Endothelial cell of umbilical vein (primary cell): ENCODE measurements around the gene ZFPM1. TPM values are rescaled to one million over a fixed set of nuclear protein-coding genes. Genes with fewer than 3 reads are reported as not detected.

Experiments
- BruUV-seq: library from RNA; stranded (reverse); fragments of 400-500 nt; replicated peaks from 2 replicates; lab custom pipeline; 2021; lab: Mats Ljungman, UMichigan
- CTCF ChIA-PET: fragments of 300-600, 350-600 bp; sonication (Branson Sonifier 250); formaldehyde crosslinking; loops from one replicate; lab custom pipeline; 2021; ENCODE audit warnings: antibody characterized with exemption, inconsistent platforms; lab: Charles Lee
- POLR2A ChIA-PET: fragments of 300-600, 350-600 bp; sonication (Branson Sonifier 250); formaldehyde crosslinking; loops from one replicate; lab custom pipeline; 2021; ENCODE audit warnings: antibody characterized with exemption, inconsistent platforms; lab: Charles Lee
- DNase-seq: peaks from one replicate; pipeline ENCODE4 v3.0.0-alpha.2; 2011; ENCODE audit warnings: low read depth, low spot score
- FAIRE-seq: peaks from 2 replicates; lab custom pipeline; 2011; peaks lifted over from hg19 to GRCh38; lab: Jason Lieb, UNC
- H2AFZ ChIP-seq: 2 replicates; pipeline ENCODE4 v1.6.0; 2012; ENCODE audit warnings: low read depth, low read length, control low read depth, inconsistent platforms
- H3K27ac ChIP-seq: 2 replicates; pipeline ENCODE4 v1.5.1; 2011; ENCODE audit warnings: low read depth, mild to moderate bottlenecking, control low read depth, low read length, moderate library complexity; ENCODE audit not compliant: insufficient read depth
- H3K27me3 ChIP-seq, 2 experiments: 2 replicates each; pipeline versions ENCODE4 v1.6.0 to v1.6.1; 2011; ENCODE audit warnings: low read length in 2 of 2, mixed read lengths in 1 of 2; ENCODE audit not compliant: control insufficient read depth in 2 of 2, insufficient read depth in 2 of 2
- H3K36me3 ChIP-seq, 2 experiments: 2 replicates in 1 of 2; 3 replicates in 1 of 2; pipeline ENCODE4 v1.5.1; 2011; ENCODE audit warnings: low read length in 2 of 2, mild to moderate bottlenecking in 1 of 2, moderate library complexity in 1 of 2; ENCODE audit not compliant: control insufficient read depth in 2 of 2, insufficient read depth in 2 of 2; ENCODE audit errors: extremely low read depth in 1 of 2
- H3K4me1 ChIP-seq: 3 replicates; pipeline ENCODE4 v1.5.1; 2011; ENCODE audit warnings: mild to moderate bottlenecking, low read length; ENCODE audit not compliant: control insufficient read depth, insufficient read depth; ENCODE audit errors: extremely low read depth
- H3K4me2 ChIP-seq: 2 replicates; pipeline ENCODE4 v1.6.1; 2011; ENCODE audit warnings: low read length, control low read depth, mixed read lengths; ENCODE audit not compliant: insufficient read depth
- H3K4me3 ChIP-seq, 3 experiments: fragments of 200-600 bp in 1 of 3; sonication (generic), shearing (Covaris generic) in 1 of 3; replicated peaks in 1 of 3; 2 replicates each; pipeline ENCODE4 v1.5.1; 2011 to 2016; ENCODE audit warnings: control low read depth in 3 of 3, low read length in 3 of 3, mild to moderate bottlenecking in 2 of 3, inconsistent platforms in 1 of 3, low read depth in 1 of 3, moderate library complexity in 1 of 3; ENCODE audit not compliant: insufficient read depth in 1 of 3
- H3K79me2 ChIP-seq: 2 replicates; pipeline ENCODE4 v1.6.0; 2012; ENCODE audit warnings: low read length, inconsistent platforms; ENCODE audit not compliant: control insufficient read depth, insufficient read depth
- H3K9ac ChIP-seq: replicated peaks from 2 replicates; pipeline ENCODE3; 2011; ENCODE audit warnings: low read length, control low read depth; ENCODE audit not compliant: insufficient read depth; ENCODE audit errors: extremely low read depth
- H3K9me1 ChIP-seq: replicated peaks from 3 replicates; pipeline ENCODE4 v1.6.0; 2011; ENCODE audit warnings: mild to moderate bottlenecking, low read length; ENCODE audit not compliant: control insufficient read depth, insufficient read depth; ENCODE audit errors: extremely low read depth
- H3K9me3 ChIP-seq: replicated peaks from 2 replicates; pipeline ENCODE4 v1.5.1; 2012; ENCODE audit warnings: low read length, inconsistent platforms; ENCODE audit not compliant: control insufficient read depth, insufficient read depth
- H4K20me1 ChIP-seq: replicated peaks from 2 replicates; pipeline ENCODE3; 2011; ENCODE audit warnings: mild to moderate bottlenecking, low read length; ENCODE audit not compliant: control insufficient read depth, insufficient read depth; ENCODE audit errors: extremely low read depth
- CTCF ChIP-seq, 2 donors: IDR thresholded peaks; 1 replicate in 1 of 2; 2 replicates in 1 of 2; pipeline ENCODE4 v1.5.1; 2011; ENCODE audit warnings: low read length in 2 of 2, mild to moderate bottlenecking in 2 of 2, moderate library complexity in 2 of 2, control low read depth in 1 of 2, inconsistent platforms in 1 of 2, low read depth in 1 of 2; ENCODE audit not compliant: insufficient read depth in 1 of 2; ENCODE audit errors: extremely low read depth in 1 of 2
- EZH2 ChIP-seq: IDR thresholded peaks from 2 replicates; pipeline ENCODE4 v1.6.1; 2012; ENCODE audit warnings: borderline replicate concordance, low read depth, mild to moderate bottlenecking, moderate library complexity, low read length, inconsistent platforms; ENCODE audit not compliant: severe bottlenecking
- FOS ChIP-seq: IDR thresholded peaks from 2 replicates; pipeline ENCODE4 v1.6.1; 2011; ENCODE audit warnings: mild to moderate bottlenecking, low read length, moderate library complexity, borderline replicate concordance; ENCODE audit not compliant: insufficient read depth
- GATA2 ChIP-seq: IDR thresholded peaks from 2 replicates; pipeline ENCODE4 v1.7.0; 2011; ENCODE audit warnings: low read depth, mild to moderate bottlenecking, moderate library complexity, mixed read lengths, low read length; ENCODE audit not compliant: insufficient read length, insufficient read depth
- JUN ChIP-seq: IDR thresholded peaks from 2 replicates; pipeline ENCODE4 v1.6.1; 2011; ENCODE audit warnings: borderline replicate concordance, low read depth; ENCODE audit not compliant: insufficient read length, insufficient read depth
- MAX ChIP-seq: IDR thresholded peaks from 2 replicates; pipeline ENCODE4 v1.6.1; 2011; ENCODE audit not compliant: insufficient read depth, insufficient read length
- MYC ChIP-seq: IDR thresholded peaks from one replicate; pipeline ENCODE4 v1.6.1; 2011; ENCODE audit warnings: mild to moderate bottlenecking, low read depth, low read length
- POLR2A ChIP-seq: IDR thresholded peaks from 2 replicates; pipeline ENCODE4 v1.6.1; 2012; ENCODE audit warnings: low read depth, mild to moderate bottlenecking, control low read depth, low read length
- POLR2AphosphoS5 ChIP-seq: IDR thresholded peaks from 2 replicates; pipeline ENCODE4 v1.6.1; 2012; ENCODE audit warnings: low read depth, mild to moderate bottlenecking, control low read depth, low read length, moderate library complexity; ENCODE audit not compliant: insufficient read depth
- dilution Hi-C: fragments of 300-500 bp; cut with MboI; formaldehyde crosslinking; loops from one replicate; pipeline ENCODE4 v1.15.0; 2019; ENCODE audit warnings: low sequenced_read_pairs; ENCODE audit not compliant: extremely low pct_ligation_motif_present
- intact Hi-C: fragments of 100-400 bp; cut with micrococcal nuclease; formaldehyde crosslinking; loops from one replicate; pipeline ENCODE4 v1.10.0; 2022
- polyA plus RNA-seq, 4 experiments: library from polyadenylated mRNA; depleted of rRNA in 3 of 4; stranded (reverse) in 3 of 4; unstranded in 1 of 4; fragments of >200 nt; gene quantifications; 2 replicates each; pipeline versions ENCODE4 v1.2.1 to v1.2.3, GENCODE V29; 2011 to 2012; ENCODE audit warnings: missing spikeins in 1 of 4
- total RNA-seq: library from RNA; stranded (reverse); gene quantifications from 2 replicates; pipeline ENCODE4 v1.2.3, GENCODE V29; 2021

ZFPM1 gene
- total and polyA plus RNA-seq, 2 donors (not counting 3 experiments of a cell fraction or from before 2014, with no cell fraction given), result 0.37 to 7.5 TPM

DNA sequence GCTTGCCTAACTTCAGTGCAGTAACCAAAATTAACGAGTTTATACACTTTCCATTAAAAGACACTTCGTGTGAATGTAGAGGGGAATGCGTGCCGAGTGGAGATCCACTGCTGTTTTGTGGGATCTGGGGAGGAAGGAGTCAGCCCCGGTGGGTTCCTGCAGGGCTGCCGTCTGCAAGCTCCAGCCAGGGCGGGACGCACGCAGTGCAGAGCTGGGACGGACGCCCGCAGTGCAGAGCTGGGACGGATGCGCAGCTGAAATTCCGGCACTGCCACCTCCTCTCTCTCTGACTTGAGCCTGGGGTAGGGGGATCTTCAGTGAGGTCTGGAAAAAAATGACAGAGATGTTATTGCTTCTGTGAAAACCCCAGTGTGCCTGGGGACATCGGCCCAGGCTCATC is 100.7 kb downstream of the ZFPM1 start:
- H3K4me2 ChIP-seq, result no peak overlapping the region

GRCh38 chr16:88554711-88555264 is 101.7 kb downstream of the ZFPM1 start:
- H3K27ac ChIP-seq, result no peak overlapping the region
- H3K4me3 ChIP-seq, result no peak overlapping the region
- dilution Hi-C loops, result no loop called here
- no TSS peak for BruUV-seq
- DNase-seq (no peak), FAIRE-seq (no peak)
- TF ChIP-seq GATA2, result no peak
- no peak for TF ChIP-seq MYC
- no peak for TF ChIP-seq POLR2A
- no peak for TF ChIP-seq EZH2
- no peak for TF ChIP-seq JUN
- TF ChIP-seq FOS, result no peak
- TF ChIP-seq CTCF (IDR thresholded peaks at IDR 0.05; ENCODE audit: extremely low read depth in 1 of 2, insufficient read depth in 1 of 2, low read depth in 1 of 2, low read length in 2 of 2), result no peak
- TF ChIP-seq MAX, result no peak
- no peak for TF ChIP-seq POLR2AphosphoS5
- H3K9me1 ChIP-seq, result no peaks in the 10 kb centered on the region
- POLR2A ChIA-PET, result no interaction called here
- no peak overlapping the region for H2AFZ ChIP-seq
- no peaks in the 10 kb centered on the region for H3K4me1 ChIP-seq
- no peak overlapping the region for H3K9ac ChIP-seq
- H3K79me2 ChIP-seq, result no peaks in the 10 kb centered on the region
- H3K36me3 ChIP-seq, result no peaks in the 10 kb centered on the region
- peaks cover 0 to 4% of the 10 kb centered on the region in 2 experiments for H3K27me3 ChIP-seq
- CTCF ChIA-PET, result interaction anchor here (1.8 kb wide), 1 partner anchor 117 kb away, joined by 8 read pairs; no protein-coding TSS in a partner anchor
- no peak overlapping the region for H3K4me2 ChIP-seq
- H4K20me1 ChIP-seq, result no peaks in the 10 kb centered on the region
- intact Hi-C loops, result no loop called here
- no peaks in the 10 kb centered on the region for H3K9me3 ChIP-seq

More for the DNA sequence above, 100.7 kb downstream of the ZFPM1 start:
- TF ChIP-seq MYC (no peak), GATA2 (no peak)
- DNase-seq (no peak), FAIRE-seq (no peak)
- no peaks in the 10 kb centered on the region for H3K4me1 ChIP-seq
- H3K36me3 ChIP-seq, result no peaks in the 10 kb centered on the region
- no TSS peak for BruUV-seq
- CTCF ChIA-PET, result interaction anchor here (0.7 to 1.8 kb wide), 2 partner anchors 9 to 116 kb away, joined by 3 to 8 read pairs; no protein-coding TSS in a partner anchor
- H3K4me3 ChIP-seq, result no peak overlapping the region
- H3K27ac ChIP-seq, result no peak overlapping the region
- no peak overlapping the region for H2AFZ ChIP-seq
- peaks cover 0 to 4% of the 10 kb centered on the region in 2 experiments for H3K27me3 ChIP-seq
- no peaks in the 10 kb centered on the region for H3K79me2 ChIP-seq
- H3K9ac ChIP-seq, result no peak overlapping the region
- no peaks in the 10 kb centered on the region for H3K9me1 ChIP-seq
- no peaks in the 10 kb centered on the region for H4K20me1 ChIP-seq
- dilution Hi-C loops (no loop called here), intact Hi-C loops (no loop called here)
- POLR2A ChIA-PET, result no interaction called here
- no peaks in the 10 kb centered on the region for H3K9me3 ChIP-seq
